K562 treated with DMSO at 1 percent for 12 hours (cell line): ENCODE data around the gene PAIP2B. TPM values are rescaled to one million over a fixed set of nuclear protein-coding genes. Genes with fewer than 3 reads are reported as not detected.

Experiments used
- total RNA-seq: library from RNA; unstranded; fragments of 300-600 nt; gene quantifications from 2 replicates; pipeline ENCODE4 v1.2.3, GENCODE V29; 2022; ENCODE audit not compliant: insufficient read depth

PAIP2B gene
- total RNA-seq: 0.24 and 1.3 TPM in 2 replicates

GRCh38 chr2:71226965-71227560 is at the start of gene PAIP2B:
Gene PAIP2B, minus strand, starts transcription at chr2:71227103. Its CDS starts 24,514 bp downstream, at chr2:71202589.

Other genes starting within 250 kb of the PAIP2B start
- not detected in 2 replicates for gene ANKRD53, start 248.5 kb downstream of the PAIP2B start, total RNA-seq
- 35.7 and 73.9 TPM in 2 replicates for gene TEX261, start 232.2 kb downstream of the PAIP2B start, total RNA-seq
- 57.8 and 73.6 TPM in 2 replicates for gene NAGK, start 158.5 kb downstream of the PAIP2B start, total RNA-seq
- gene MCEE, start 96.9 kb downstream of the PAIP2B start, total RNA-seq: 14.1 and 23.3 TPM in 2 replicates
- gene MPHOSPH10, start 96.5 kb downstream of the PAIP2B start, total RNA-seq: 12.3 and 24.6 TPM in 2 replicates
- gene ZNF638, start 104.7 kb upstream of the PAIP2B start, total RNA-seq: 35.2 and 88.4 TPM in 2 replicates
- 0.33 and 1.0 TPM in 2 replicates for gene DYSF, start 226.5 kb upstream of the PAIP2B start, total RNA-seq